ENCODE data around the gene MANBA. TPM values are rescaled to one million over a fixed set of nuclear protein-coding genes. Genes with fewer than 3 reads are reported as not detected.
"Not testable (repeated sequence)": the region's sequence is repeated elsewhere in the genome, so short reads cannot be mapped to it uniquely, and the experiment has no call there.

Gene MANBA
- total RNA-seq, 1 donor from 2014 or later: 35.8 TPM

GRCh38 chr4:102715057-102715456, 45.7 kb downstream of the MANBA start:
- TF ChIP-seq POLR2AphosphoS5 (IDR thresholded peaks at IDR 0.05; ENCODE audit: insufficient read depth in 1 of 2, low read depth in 1 of 2) (no peak), POLR2A (IDR thresholded peaks at IDR 0.05) (no peak), CTCF (IDR thresholded peaks at IDR 0.05) (no peak)

GRCh38 chr4:102713774-102714173, 47.0 kb downstream of the MANBA start:
- H3K27ac ChIP-seq; H3K4me1 ChIP-seq; H3K27me3 ChIP-seq; H3K36me3 ChIP-seq; H3K4me3 ChIP-seq; intact Hi-C loops (cut with DNase I); H3K9me3 ChIP-seq; DNase-seq (ENCODE audit: extremely low spot score in 2 of 2): not testable (repeated sequence)

More at GRCh38 chr4:102715057-102715456, 45.7 kb downstream of the MANBA start:
- Histone ChIP-seq H3K9me3 (no peaks in the 10 kb centered on the region), H3K4me1 (no peaks in the 10 kb centered on the region), H3K27me3 (no peaks in the 10 kb centered on the region), H3K4me3 (no peak overlapping the region), H3K36me3 (no peaks in the 10 kb centered on the region), H3K27ac (no peak overlapping the region)
- no peak for DNase-seq (ENCODE audit: extremely low spot score in 2 of 2)
- intact Hi-C loops (cut with DNase I): no loop called here

GRCh38 chr4:102713096-102713495, 47.7 kb downstream of the MANBA start:
- Histone ChIP-seq H3K27me3 (no peaks in the 10 kb centered on the region), H3K36me3 (no peaks in the 10 kb centered on the region), H3K4me3 (no peak overlapping the region), H3K4me1 (no peaks in the 10 kb centered on the region), H3K9me3 (no peaks in the 10 kb centered on the region), H3K27ac (no peak overlapping the region)
- intact Hi-C loops (cut with DNase I): no loop called here
- DNase-seq (ENCODE audit: extremely low spot score in 2 of 2): no peak
- TF ChIP-seq POLR2A (IDR thresholded peaks at IDR 0.05): no peak
- no peak for TF ChIP-seq CTCF (IDR thresholded peaks at IDR 0.05)
- no peak for TF ChIP-seq POLR2AphosphoS5 (IDR thresholded peaks at IDR 0.05; ENCODE audit: insufficient read depth in 1 of 2, low read depth in 1 of 2)

- TF ChIP-seq POLR2AphosphoS5 (IDR thresholded peaks at IDR 0.05; ENCODE audit: insufficient read depth in 1 of 2, low read depth in 1 of 2) (no peak), POLR2A (IDR thresholded peaks at IDR 0.05) (no peak), CTCF (IDR thresholded peaks at IDR 0.05) (no peak)
- DNase-seq (ENCODE audit: extremely low spot score in 2 of 2): no peak
- Histone ChIP-seq H3K9me3 (no peaks in the 10 kb centered on the region), H3K27me3 (no peaks in the 10 kb centered on the region), H3K27ac (no peak overlapping the region), H3K4me1 (no peaks in the 10 kb centered on the region), H3K36me3 (no peaks in the 10 kb centered on the region), H3K4me3 (no peak overlapping the region)
- intact Hi-C loops (cut with DNase I): no loop called here
These were observed 49.8 kb downstream of the MANBA start for GRCh38 chr4:102710986-102711385.

GRCh38 chr4:102709060-102709459, 51.7 kb downstream of the MANBA start:
- H3K9me3 ChIP-seq; H3K27me3 ChIP-seq; H3K36me3 ChIP-seq; H3K4me1 ChIP-seq; intact Hi-C loops (cut with DNase I); DNase-seq (ENCODE audit: extremely low spot score in 2 of 2); H3K4me3 ChIP-seq; H3K27ac ChIP-seq: not testable (repeated sequence)

- H3K9me3 ChIP-seq: no peaks in the 10 kb centered on the region
- intact Hi-C loops (cut with DNase I): no loop called here
- no peak for TF ChIP-seq POLR2A (IDR thresholded peaks at IDR 0.05)
- DNase-seq (ENCODE audit: extremely low spot score in 2 of 2): no peak
- H3K27me3 ChIP-seq: no peaks in the 10 kb centered on the region
- H3K27ac ChIP-seq: no peak overlapping the region
- H3K4me1 ChIP-seq: no peaks in the 10 kb centered on the region
- H3K4me3 ChIP-seq: no peak overlapping the region
- no peaks in the 10 kb centered on the region for H3K36me3 ChIP-seq
These were observed 53.6 kb downstream of the MANBA start for GRCh38 chr4:102707150-102707549.

- H3K4me3 ChIP-seq: no peak overlapping the region
- TF ChIP-seq CTCF (IDR thresholded peaks at IDR 0.05) (no peak), POLR2A (IDR thresholded peaks at IDR 0.05) (no peak), POLR2AphosphoS5 (IDR thresholded peaks at IDR 0.05; ENCODE audit: insufficient read depth in 1 of 2, low read depth in 1 of 2) (no peak)
- H3K36me3 ChIP-seq: no peaks in the 10 kb centered on the region
- H3K27me3 ChIP-seq: no peaks in the 10 kb centered on the region
- no peak overlapping the region for H3K27ac ChIP-seq
- intact Hi-C loops (cut with DNase I): no loop called here
- H3K9me3 ChIP-seq: no peaks in the 10 kb centered on the region
- H3K4me1 ChIP-seq: no peaks in the 10 kb centered on the region
- DNase-seq (ENCODE audit: extremely low spot score in 2 of 2): no peak
These were observed 55.3 kb downstream of the MANBA start for GRCh38 chr4:102705391-102705935.
